Lung (tissue), 12 donors: ENCODE results near the gene DCAF4L1. TPM values are rescaled to one million over a fixed set of nuclear protein-coding genes. Genes with fewer than 3 reads are reported as not detected.

Experiments
- ATAC-seq: fragments of 200-7000 bp; cut with Tn5 transposase; one replicate; pipeline ENCODE4 v1.9.1; 2020; ENCODE audit warnings: moderate number of reproducible peaks; ENCODE audit not compliant: insufficient read depth, low FRiP score
- DNase-seq, 3 donors: peaks; one replicate each; pipeline ENCODE4 v3.0.0-alpha.2; 2013 to 2017
- H3K27ac ChIP-seq, 2 donors: one replicate each; pipeline ENCODE4 v1.5.1; 2013; ENCODE audit warnings: mild to moderate bottlenecking in 2 of 2, moderate library complexity in 2 of 2, control low read depth in 1 of 2, inconsistent platforms in 1 of 2, low read depth in 1 of 2, low read length in 1 of 2
- H3K27me3 ChIP-seq, 3 donors: one replicate each; pipeline ENCODE4 v1.5.1; 2013; ENCODE audit warnings: low read length in 2 of 3; ENCODE audit not compliant: control insufficient read depth in 3 of 3, insufficient read depth in 3 of 3
- H3K36me3 ChIP-seq, 4 donors: one replicate each; pipeline ENCODE4 v1.5.1; 2013; ENCODE audit warnings: low read length in 4 of 4, mild to moderate bottlenecking in 1 of 4, moderate library complexity in 1 of 4; ENCODE audit not compliant: control insufficient read depth in 4 of 4, insufficient read depth in 4 of 4
- H3K4me1 ChIP-seq, 5 donors: one replicate each; pipeline ENCODE4 v1.5.1; 2013; ENCODE audit warnings: low read length in 5 of 5, mild to moderate bottlenecking in 2 of 5, moderate library complexity in 1 of 5; ENCODE audit not compliant: control insufficient read depth in 5 of 5, insufficient read depth in 5 of 5
- H3K4me3 ChIP-seq: one replicate; pipeline ENCODE4 v1.5.1; 2013; ENCODE audit warnings: mild to moderate bottlenecking, control low read depth, moderate library complexity
- H3K9ac ChIP-seq, 2 donors: one replicate each; pipeline ENCODE4 v1.5.1; 2013; ENCODE audit warnings: low read length in 2 of 2, control low read depth in 1 of 2; ENCODE audit not compliant: insufficient read depth in 1 of 2
- H3K9me3 ChIP-seq, 4 donors: one replicate each; pipeline ENCODE4 v1.5.1; 2013; ENCODE audit warnings: low read length in 3 of 4, mild to moderate bottlenecking in 1 of 4, moderate library complexity in 1 of 4; ENCODE audit not compliant: control insufficient read depth in 4 of 4, insufficient read depth in 3 of 4
- WGBS, 2 donors: extraction: QIAGEN DNeasy Blood & Tissue Kit; methylation state at CpG; one replicate each; pipeline ENCODE4 v1.1.7; 2013; 5-methylcytosine and 5-hydroxymethylcytosine counted together
- polyA plus RNA-seq, 2 donors: library from polyadenylated mRNA; stranded (reverse); fragments of 200-250 nt; gene quantifications; one replicate each; pipeline ENCODE4 v1.2.1, GENCODE V29; 2013
- total RNA-seq, 2 donors: library from RNA; depleted of rRNA in 1 of 2; stranded (reverse); fragments of >200 nt in 1 of 2; gene quantifications; one replicate each; pipeline ENCODE4 v1.2.1, GENCODE V29; 2014 to 2021
- TF ChIP-seq, protein P1 (sequence below): IDR thresholded peaks from 2 replicates; pipeline ENCODE4 v1.5.1; 2012; ENCODE audit warnings: mild to moderate bottlenecking; ENCODE audit errors: control extremely low read depth, extremely low read depth
- donor health status: control.
- donor health status: control.
- donor health status: Bipolar disorder and iron deficiency.
- donor health status: healthy.
- donor health status: DM: yes; HTN: yes; CAD: no.

DCAF4L1 gene
- total and polyA plus RNA-seq, 4 donors: 0.11 to 0.43 (median 0.22) TPM

DNA sequence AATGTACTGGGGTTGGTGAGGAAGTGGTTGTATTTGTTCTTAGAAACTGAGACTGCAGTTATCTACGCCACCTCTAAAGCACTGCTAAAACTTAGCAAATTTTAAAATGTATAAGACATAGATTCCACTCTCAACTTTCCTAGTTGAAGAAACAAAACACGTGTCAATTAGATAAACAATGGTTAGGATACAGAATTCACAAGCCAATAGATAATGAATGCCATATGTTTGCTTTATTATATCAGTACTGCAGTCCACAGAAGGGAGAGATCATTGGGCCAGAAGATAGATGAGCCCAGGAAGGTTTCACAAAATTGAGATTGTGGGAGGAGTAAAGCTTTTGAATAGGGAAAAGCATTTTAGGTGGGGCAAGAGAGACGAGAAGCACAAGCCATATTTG is 32.0 kb upstream of the DCAF4L1 start:
- H3K36me3 ChIP-seq: peaks cover 8 to 24% (median 16%) of the 10 kb centered on the region in 4 donors

DNA sequence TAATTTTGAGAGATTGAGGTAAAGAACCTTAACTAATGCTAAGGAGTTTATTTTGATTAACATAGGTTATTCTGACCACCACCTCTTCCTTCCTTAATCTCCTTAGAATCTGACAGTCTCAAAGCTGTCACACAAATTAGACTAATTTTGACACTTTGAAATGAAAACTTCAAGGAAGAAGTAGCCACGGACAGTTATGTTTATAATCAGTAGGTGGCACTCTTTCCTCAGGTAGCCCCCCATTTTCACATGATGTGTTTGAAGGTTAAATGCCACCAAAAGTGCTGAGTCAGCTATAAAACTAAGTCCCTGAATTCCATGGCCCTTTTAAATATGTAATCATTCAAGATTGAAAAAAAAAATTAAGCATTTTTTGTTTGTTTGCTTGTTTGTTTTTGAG is 23.9 kb upstream of the DCAF4L1 start:
- DNase-seq: peak in 1 of 3 donors; percentile 14
- WGBS, 2 donors: 23 to 24% methylated on average over 1 of the region's 1 CpG
- ATAC-seq: no peak

More for the DNA sequence above, 32.0 kb upstream of the DCAF4L1 start:
- no peak for DNase-seq
- no peak overlapping the region for H3K27ac ChIP-seq
- ATAC-seq: no peak
- TF ChIP-seq, protein P1, sequence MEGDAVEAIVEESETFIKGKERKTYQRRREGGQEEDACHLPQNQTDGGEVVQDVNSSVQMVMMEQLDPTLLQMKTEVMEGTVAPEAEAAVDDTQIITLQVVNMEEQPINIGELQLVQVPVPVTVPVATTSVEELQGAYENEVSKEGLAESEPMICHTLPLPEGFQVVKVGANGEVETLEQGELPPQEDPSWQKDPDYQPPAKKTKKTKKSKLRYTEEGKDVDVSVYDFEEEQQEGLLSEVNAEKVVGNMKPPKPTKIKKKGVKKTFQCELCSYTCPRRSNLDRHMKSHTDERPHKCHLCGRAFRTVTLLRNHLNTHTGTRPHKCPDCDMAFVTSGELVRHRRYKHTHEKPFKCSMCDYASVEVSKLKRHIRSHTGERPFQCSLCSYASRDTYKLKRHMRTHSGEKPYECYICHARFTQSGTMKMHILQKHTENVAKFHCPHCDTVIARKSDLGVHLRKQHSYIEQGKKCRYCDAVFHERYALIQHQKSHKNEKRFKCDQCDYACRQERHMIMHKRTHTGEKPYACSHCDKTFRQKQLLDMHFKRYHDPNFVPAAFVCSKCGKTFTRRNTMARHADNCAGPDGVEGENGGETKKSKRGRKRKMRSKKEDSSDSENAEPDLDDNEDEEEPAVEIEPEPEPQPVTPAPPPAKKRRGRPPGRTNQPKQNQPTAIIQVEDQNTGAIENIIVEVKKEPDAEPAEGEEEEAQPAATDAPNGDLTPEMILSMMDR: no peak
- no peaks in the 10 kb centered on the region for H3K9me3 ChIP-seq
- no peaks in the 10 kb centered on the region for H3K4me1 ChIP-seq
- H3K4me3 ChIP-seq: no peak overlapping the region
- H3K27me3 ChIP-seq: no peaks in the 10 kb centered on the region
- WGBS, 2 donors: 80 to 84% methylated on average over 3 of the region's 3 CpGs
- H3K9ac ChIP-seq: no peak overlapping the region

DNA sequence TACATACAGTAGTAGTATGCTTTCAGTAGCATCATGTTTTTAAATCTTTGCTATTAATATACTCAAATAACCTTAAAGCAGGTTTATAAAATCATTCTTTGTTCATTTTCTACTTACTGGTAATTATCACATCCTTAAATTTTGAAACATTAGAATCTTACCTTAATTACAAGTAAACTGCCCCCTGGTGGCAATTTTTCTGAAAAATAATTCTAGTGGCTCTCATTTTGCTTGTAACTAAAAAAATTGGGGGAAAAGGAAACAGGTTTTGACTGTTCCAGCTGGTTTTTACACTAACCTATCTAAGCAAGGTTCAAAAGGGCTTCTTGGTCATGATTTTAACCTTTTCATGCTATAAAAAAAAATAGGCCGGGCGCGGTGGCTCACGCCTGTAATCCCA is 18.5 kb upstream of the DCAF4L1 start:
- TF ChIP-seq, protein P1: no peak
- H3K36me3 ChIP-seq: no peaks in the 10 kb centered on the region
- H3K9me3 ChIP-seq: no peaks in the 10 kb centered on the region
- H3K27me3 ChIP-seq: no peaks in the 10 kb centered on the region
- H3K4me1 ChIP-seq: no peaks in the 10 kb centered on the region
- no peak overlapping the region for H3K9ac ChIP-seq
- H3K27ac ChIP-seq: no peak overlapping the region
- 96 to 97% methylated on average over 4 of the region's 4 CpGs for WGBS, 2 donors
- H3K4me3 ChIP-seq: no peak overlapping the region
- ATAC-seq: no peak
- DNase-seq: peak in 2 of 3 donors; percentile 12 to 23

More for the DNA sequence above, 23.9 kb upstream of the DCAF4L1 start:
- TF ChIP-seq, protein P1: no peak
- H3K27me3 ChIP-seq: no peaks in the 10 kb centered on the region
- H3K9me3 ChIP-seq: no peaks in the 10 kb centered on the region
- H3K4me3 ChIP-seq: no peak overlapping the region
- H3K4me1 ChIP-seq: no peaks in the 10 kb centered on the region
- H3K9ac ChIP-seq: no peak overlapping the region
- no peak overlapping the region for H3K27ac ChIP-seq
- H3K36me3 ChIP-seq: peaks cover 0 to 15% (median 8%) of the 10 kb centered on the region in 4 donors

DNA sequence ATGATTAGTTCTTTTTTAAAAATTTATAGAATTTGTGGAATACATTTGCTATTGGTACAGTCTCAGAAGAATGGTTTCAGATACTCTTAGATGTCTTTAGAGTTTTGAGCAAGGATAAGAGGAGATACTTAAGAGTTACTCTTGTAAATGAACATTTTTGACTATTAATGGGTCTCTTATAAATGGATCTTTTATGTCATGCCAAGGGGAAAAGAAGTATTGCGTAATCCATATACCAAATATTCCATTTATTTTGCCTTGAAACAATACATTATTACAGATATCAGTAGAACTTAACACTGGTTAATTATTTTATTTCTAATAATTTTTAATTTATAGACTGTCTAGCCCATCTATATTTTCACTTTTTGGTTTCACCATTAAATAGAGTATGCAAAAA is 17.2 kb upstream of the DCAF4L1 start:
- TF ChIP-seq, protein P1: no peak
- 93 to 98% methylated on average over 1 of the region's 1 CpG for WGBS, 2 donors
- Histone ChIP-seq H3K9me3 (peaks cover 0 to 6% (median 1%) of the 10 kb centered on the region in 4 donors), H3K27me3 (no peaks in the 10 kb centered on the region), H3K9ac (no peak overlapping the region), H3K27ac (no peak overlapping the region), H3K36me3 (no peaks in the 10 kb centered on the region), H3K4me1 (no peaks in the 10 kb centered on the region), H3K4me3 (no peak overlapping the region)
- DNase-seq: no peak
- no peak for ATAC-seq
